HepG2 (cell line): Measurements from ENCODE around the gene HECTD2. TPM values are rescaled to one million over a fixed set of nuclear protein-coding genes. Genes with fewer than 3 reads are reported as not detected.

Experiments
- EEA1 ChIP-seq: sonication (generic); formaldehyde crosslinking; IDR thresholded peaks from 2 replicates; pipeline ENCODE4 v1.5.1; 2020; ENCODE audit warnings: mild to moderate bottlenecking, missing genetic modification reagents, borderline replicate concordance
- HMGA1 ChIP-seq: sonication (generic); formaldehyde crosslinking; conservative IDR thresholded peaks from 2 replicates; pipeline ENCODE4 v1.4.0; 2020; ENCODE audit warnings: missing genetic modification reagents
- IKZF4 ChIP-seq: sonication (generic); formaldehyde crosslinking; IDR thresholded peaks from 2 replicates; pipeline ENCODE4 v1.5.1; 2020; ENCODE audit warnings: borderline replicate concordance, mild to moderate bottlenecking, low read depth, missing genetic modification reagents; ENCODE audit errors: not compliant biosample characterization
- SIN3A ChIP-seq: IDR thresholded peaks from 2 replicates; pipeline ENCODE4 v1.6.1; 2011; ENCODE audit warnings: low read depth, mild to moderate bottlenecking, control low read depth, low read length, borderline replicate concordance
- TMF1 ChIP-seq: sonication (generic); formaldehyde crosslinking; IDR thresholded peaks from 2 replicates; pipeline ENCODE4 v1.8.1; 2022; ENCODE audit warnings: low read depth, missing genetic modification reagents
- ZFP36 ChIP-seq: fragments of 150-350 bp; IDR thresholded peaks from 2 replicates; pipeline ENCODE4 v1.6.1; 2018; ENCODE audit warnings: borderline replicate concordance, low read length, low read depth; ENCODE audit not compliant: partially characterized antibody
- ZFP37 ChIP-seq: sonication (generic); formaldehyde crosslinking; IDR thresholded peaks from 2 replicates; pipeline ENCODE4 v1.4.0; 2020; ENCODE audit warnings: missing genetic modification reagents, borderline replicate concordance
- ZNF260 ChIP-seq: sonication (generic); formaldehyde crosslinking; IDR thresholded peaks from 2 replicates; pipeline ENCODE4 v1.4.0; 2020; ENCODE audit warnings: missing genetic modification reagents, low read depth, mild to moderate bottlenecking, borderline replicate concordance
- ZNF354B ChIP-seq: sonication (generic); formaldehyde crosslinking; IDR thresholded peaks from 2 replicates; pipeline ENCODE4 v1.8.0; 2022; ENCODE audit warnings: mild to moderate bottlenecking, missing genetic modification reagents
- ZNF839 ChIP-seq: sonication (generic); formaldehyde crosslinking; IDR thresholded peaks from 2 replicates; pipeline ENCODE4 v1.4.0; 2020; ENCODE audit warnings: missing genetic modification reagents, mild to moderate bottlenecking, borderline replicate concordance
- ZNF850 ChIP-seq: sonication (generic); formaldehyde crosslinking; conservative IDR thresholded peaks from 2 replicates; pipeline ENCODE4 v1.9.0; 2021; ENCODE audit warnings: mild to moderate bottlenecking, missing genetic modification reagents
- polyA plus RNA-seq, 8 experiments: library from polyadenylated mRNA; depleted of rRNA in 3 of 8; stranded (reverse) in 7 of 8; unstranded in 1 of 8; fragments of >200 nt; fragmentation: Illumina TruSeq in 4 of 8; extraction: Trizol in 4 of 8; gene quantifications; 2 replicates each; pipeline versions ENCODE4 v1.2.1 to v1.2.3, GENCODE V29; 2011 to 2016; ENCODE audit warnings: low read depth in 4 of 8, missing spikeins in 1 of 8, mixed read lengths in 1 of 8; ENCODE audit not compliant: insufficient read depth in 1 of 8
- total RNA-seq, 5 experiments: library from RNA; depleted of rRNA; stranded (reverse); fragments of >200 nt; fragmentation: Illumina TruSeq; extraction: Trizol; gene quantifications; 2 replicates each; pipeline ENCODE4 v1.2.3, GENCODE V29; 2016; ENCODE audit warnings: low read depth in 1 of 5
- TF ChIP-seq, protein P1 (sequence below): sonication (generic); formaldehyde crosslinking; IDR thresholded peaks from 2 replicates; pipeline ENCODE4 v1.4.0; 2020; ENCODE audit warnings: missing genetic modification reagents, mild to moderate bottlenecking, borderline replicate concordance
- TF ChIP-seq, protein P2 (sequence below), 2 experiments: sonication (generic) in 1 of 2; formaldehyde crosslinking in 1 of 2; IDR thresholded peaks; 2 replicates each; pipeline versions ENCODE4 v1.4.0 to v1.6.1; 2018 to 2020; ENCODE audit warnings: missing genetic modification reagents in 2 of 2, borderline replicate concordance in 1 of 2, low read depth in 1 of 2, mild to moderate bottlenecking in 1 of 2, missing biosample characterization in 1 of 2
- TF ChIP-seq, protein P3 (sequence below): sonication (generic); formaldehyde crosslinking; IDR thresholded peaks from 2 replicates; pipeline ENCODE4 v1.4.0; 2020; ENCODE audit warnings: mild to moderate bottlenecking, missing genetic modification reagents
- TF ChIP-seq, protein P4 (sequence below): sonication (generic); formaldehyde crosslinking; conservative IDR thresholded peaks from 2 replicates; pipeline ENCODE4 v1.4.0; 2020; ENCODE audit warnings: missing genetic modification reagents
- TF ChIP-seq, protein P5 (sequence below): sonication (generic); formaldehyde crosslinking; IDR thresholded peaks from 2 replicates; pipeline ENCODE4 v1.4.0; 2020; ENCODE audit warnings: missing genetic modification reagents, borderline replicate concordance
- TF ChIP-seq, protein P6 (sequence below): IDR thresholded peaks from 2 replicates; pipeline ENCODE4 v1.6.1; 2016; ENCODE audit warnings: low read depth, borderline replicate concordance

HECTD2 gene
- total and polyA plus RNA-seq, 2 of the 13 experiments (the other 11 are each of a cell fraction or from before 2014, with no cell fraction given) = 3.2 to 5.2 TPM

DNA sequence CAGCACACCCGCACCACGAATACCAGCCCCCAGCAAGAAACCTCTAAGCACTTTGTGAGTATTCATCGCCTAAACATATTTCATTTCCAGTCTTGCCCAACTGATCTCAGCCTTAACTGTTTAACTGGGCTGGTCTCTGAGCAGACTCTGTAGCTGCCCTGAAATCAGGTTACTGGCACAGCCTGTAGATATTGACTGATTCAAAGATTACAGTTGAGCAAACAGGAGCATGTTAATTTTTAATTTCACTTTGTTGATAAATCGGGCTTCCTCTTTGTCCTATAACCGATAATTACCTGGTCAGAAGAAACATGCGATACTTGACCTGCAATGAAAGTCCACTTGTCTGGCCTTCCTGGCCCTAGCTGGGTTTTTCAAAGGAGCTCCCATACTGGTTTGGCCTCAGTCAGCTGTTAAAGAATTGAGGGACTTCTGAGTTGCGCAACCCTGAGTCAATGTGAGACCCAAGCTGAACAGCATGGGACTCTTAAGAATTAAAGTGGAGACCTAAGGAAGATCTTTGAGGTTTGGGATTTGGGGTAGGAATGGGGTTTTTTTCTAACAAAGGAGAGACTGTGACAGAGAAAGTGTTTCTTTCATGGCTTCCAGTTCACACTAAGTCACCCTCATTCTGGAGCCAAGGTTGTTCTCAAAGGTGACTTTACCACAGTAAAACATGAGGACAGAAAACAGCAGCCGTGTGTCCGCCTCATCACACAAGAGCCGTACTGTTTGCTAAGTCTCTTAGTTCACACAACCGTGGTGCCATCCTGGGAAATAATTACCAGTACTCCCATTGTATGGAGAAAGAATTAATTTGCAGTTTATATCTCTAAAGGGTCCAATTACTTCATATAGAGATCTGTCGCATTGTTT lies 146.8 kb downstream of the HECTD2 start (continued):
- no peak for TF ChIP-seq IKZF4
- TF ChIP-seq, protein P1, sequence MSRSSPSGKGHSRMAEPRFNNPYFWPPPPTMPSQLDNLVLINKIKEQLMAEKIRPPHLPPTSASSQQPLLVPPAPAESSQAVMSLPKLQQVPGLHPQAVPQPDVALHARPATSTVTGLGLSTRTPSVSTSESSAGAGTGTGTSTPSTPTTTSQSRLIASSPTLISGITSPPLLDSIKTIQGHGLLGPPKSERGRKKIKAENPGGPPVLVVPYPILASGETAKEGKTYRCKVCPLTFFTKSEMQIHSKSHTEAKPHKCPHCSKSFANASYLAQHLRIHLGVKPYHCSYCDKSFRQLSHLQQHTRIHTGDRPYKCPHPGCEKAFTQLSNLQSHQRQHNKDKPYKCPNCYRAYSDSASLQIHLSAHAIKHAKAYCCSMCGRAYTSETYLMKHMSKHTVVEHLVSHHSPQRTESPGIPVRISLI (CRISPR knock-in tag) = 0 out of 2 replicates have a peak, but pooled peaks have one; percentile 9
- TF ChIP-seq, protein P2, sequence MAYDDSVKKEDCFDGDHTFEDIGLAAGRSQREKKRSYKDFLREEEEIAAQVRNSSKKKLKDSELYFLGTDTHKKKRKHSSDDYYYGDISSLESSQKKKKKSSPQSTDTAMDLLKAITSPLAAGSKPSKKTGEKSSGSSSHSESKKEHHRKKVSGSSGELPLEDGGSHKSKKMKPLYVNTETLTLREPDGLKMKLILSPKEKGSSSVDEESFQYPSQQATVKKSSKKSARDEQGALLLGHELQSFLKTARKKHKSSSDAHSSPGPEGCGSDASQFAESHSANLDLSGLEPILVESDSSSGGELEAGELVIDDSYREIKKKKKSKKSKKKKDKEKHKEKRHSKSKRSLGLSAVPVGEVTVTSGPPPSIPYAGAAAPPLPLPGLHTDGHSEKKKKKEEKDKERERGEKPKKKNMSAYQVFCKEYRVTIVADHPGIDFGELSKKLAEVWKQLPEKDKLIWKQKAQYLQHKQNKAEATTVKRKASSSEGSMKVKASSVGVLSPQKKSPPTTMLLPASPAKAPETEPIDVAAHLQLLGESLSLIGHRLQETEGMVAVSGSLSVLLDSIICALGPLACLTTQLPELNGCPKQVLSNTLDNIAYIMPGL (CRISPR knock-in tag; IDR thresholded peaks at IDR 0.05; ENCODE audit: borderline replicate concordance in 1 of 2, low read depth in 1 of 2) = 0 out of 4 replicates have a peak, but pooled peaks of 1 of the 2 experiments have one; percentile 40
- 0 out of 2 replicates have a peak, but pooled peaks have one; percentile 23 for TF ChIP-seq SIN3A
- no peak for TF ChIP-seq ZNF839 (CRISPR knock-in tag)
- TF ChIP-seq, protein P3, sequence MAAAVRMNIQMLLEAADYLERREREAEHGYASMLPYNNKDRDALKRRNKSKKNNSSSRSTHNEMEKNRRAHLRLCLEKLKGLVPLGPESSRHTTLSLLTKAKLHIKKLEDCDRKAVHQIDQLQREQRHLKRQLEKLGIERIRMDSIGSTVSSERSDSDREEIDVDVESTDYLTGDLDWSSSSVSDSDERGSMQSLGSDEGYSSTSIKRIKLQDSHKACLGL (CRISPR knock-in tag) = no peak
- TF ChIP-seq, protein P4, sequence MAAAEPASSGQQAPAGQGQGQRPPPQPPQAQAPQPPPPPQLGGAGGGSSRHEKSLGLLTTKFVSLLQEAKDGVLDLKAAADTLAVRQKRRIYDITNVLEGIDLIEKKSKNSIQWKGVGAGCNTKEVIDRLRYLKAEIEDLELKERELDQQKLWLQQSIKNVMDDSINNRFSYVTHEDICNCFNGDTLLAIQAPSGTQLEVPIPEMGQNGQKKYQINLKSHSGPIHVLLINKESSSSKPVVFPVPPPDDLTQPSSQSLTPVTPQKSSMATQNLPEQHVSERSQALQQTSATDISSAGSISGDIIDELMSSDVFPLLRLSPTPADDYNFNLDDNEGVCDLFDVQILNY (CRISPR knock-in tag) = no peak
- TF ChIP-seq, protein P5, sequence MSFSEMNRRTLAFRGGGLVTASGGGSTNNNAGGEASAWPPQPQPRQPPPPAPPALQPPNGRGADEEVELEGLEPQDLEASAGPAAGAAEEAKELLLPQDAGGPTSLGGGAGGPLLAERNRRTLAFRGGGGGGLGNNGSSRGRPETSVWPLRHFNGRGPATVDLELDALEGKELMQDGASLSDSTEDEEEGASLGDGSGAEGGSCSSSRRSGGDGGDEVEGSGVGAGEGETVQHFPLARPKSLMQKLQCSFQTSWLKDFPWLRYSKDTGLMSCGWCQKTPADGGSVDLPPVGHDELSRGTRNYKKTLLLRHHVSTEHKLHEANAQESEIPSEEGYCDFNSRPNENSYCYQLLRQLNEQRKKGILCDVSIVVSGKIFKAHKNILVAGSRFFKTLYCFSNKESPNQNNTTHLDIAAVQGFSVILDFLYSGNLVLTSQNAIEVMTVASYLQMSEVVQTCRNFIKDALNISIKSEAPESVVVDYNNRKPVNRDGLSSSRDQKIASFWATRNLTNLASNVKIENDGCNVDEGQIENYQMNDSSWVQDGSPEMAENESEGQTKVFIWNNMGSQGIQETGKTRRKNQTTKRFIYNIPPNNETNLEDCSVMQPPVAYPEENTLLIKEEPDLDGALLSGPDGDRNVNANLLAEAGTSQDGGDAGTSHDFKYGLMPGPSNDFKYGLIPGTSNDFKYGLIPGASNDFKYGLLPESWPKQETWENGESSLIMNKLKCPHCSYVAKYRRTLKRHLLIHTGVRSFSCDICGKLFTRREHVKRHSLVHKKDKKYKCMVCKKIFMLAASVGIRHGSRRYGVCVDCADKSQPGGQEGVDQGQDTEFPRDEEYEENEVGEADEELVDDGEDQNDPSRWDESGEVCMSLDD = no peak
- TF ChIP-seq, protein P6, sequence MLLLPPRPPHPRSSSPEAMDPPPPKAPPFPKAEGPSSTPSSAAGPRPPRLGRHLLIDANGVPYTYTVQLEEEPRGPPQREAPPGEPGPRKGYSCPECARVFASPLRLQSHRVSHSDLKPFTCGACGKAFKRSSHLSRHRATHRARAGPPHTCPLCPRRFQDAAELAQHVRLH (CRISPR knock-in tag) = no peak
- TF ChIP-seq ZFP36 = no peak
- no peak for TF ChIP-seq EEA1 (CRISPR knock-in tag)
- TF ChIP-seq ZNF260 = no peak
- TF ChIP-seq ZNF354B (CRISPR knock-in tag) = no peak
- TF ChIP-seq ZNF850 (CRISPR knock-in tag) = no peak
- no peak for TF ChIP-seq ZFP37 (CRISPR knock-in tag)
- TF ChIP-seq TMF1 (CRISPR knock-in tag) = 0 out of 2 replicates have a peak, but pooled peaks have one; percentile 38
- no peak for TF ChIP-seq HMGA1 (CRISPR knock-in tag)
